ENCODE results near the gene KCNIP4. TPM values are rescaled to one million over a fixed set of nuclear protein-coding genes. Genes with fewer than 3 reads are reported as not detected.

KCNIP4 gene
- total and polyA plus RNA-seq, 2 of the 4 experiments (the other 2 are of a cell fraction), result not detected

DNA sequence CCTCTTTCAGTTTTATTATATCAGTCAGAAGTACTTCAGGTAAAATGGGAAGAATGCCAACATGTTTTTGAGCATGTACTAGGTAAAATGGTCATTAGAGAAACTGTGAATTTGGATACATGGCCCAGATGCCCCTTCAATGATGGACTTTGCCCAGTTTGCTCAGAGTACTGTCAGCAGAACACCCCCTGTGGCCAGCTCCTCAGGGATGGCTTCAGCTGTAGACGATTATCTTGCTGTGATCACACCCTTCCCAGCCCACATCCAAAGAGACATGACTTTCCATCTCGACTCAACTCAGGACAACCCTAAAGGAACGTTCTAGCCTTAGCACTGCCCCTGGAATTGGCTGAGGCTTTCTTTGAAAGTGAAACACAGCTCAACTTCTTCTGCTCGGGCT, 809.2 kb downstream of the KCNIP4 start:
- Histone ChIP-seq H3K36me3 (ENCODE audit: control insufficient read depth, insufficient read depth, low read length) (no peaks in the 10 kb centered on the region), H3K9ac (ENCODE audit: low read depth, low read length) (no peak overlapping the region), H2AFZ (replicated peaks; ENCODE audit: low read length, poor library complexity) (no peak overlapping the region), H4K91ac (ENCODE audit: insufficient read depth, low read depth, low read length) (no peak overlapping the region), H4K8ac (ENCODE audit: low read depth in 2 of 2, low read length in 2 of 2) (no peak overlapping the region), H2AK5ac (ENCODE audit: low read depth, low read length) (no peak overlapping the region), H3K4me3 (ENCODE audit: insufficient read depth, low read depth, low read length) (no peak overlapping the region), H3K14ac (replicated peaks; ENCODE audit: low read depth, low read length) (no peak overlapping the region), H2BK20ac (ENCODE audit: low read depth, low read length) (no peak overlapping the region), H4K5ac (ENCODE audit: low read depth, low read length) (no peak overlapping the region), H3K9me1 (ENCODE audit: insufficient read depth, low read length) (no peaks in the 10 kb centered on the region), H3K18ac (ENCODE audit: low read depth, low read length) (no peak overlapping the region), H3K79me1 (ENCODE audit: low read depth in 1 of 2, low read length in 2 of 2) (no peaks in the 10 kb centered on the region), H3K9me3 (ENCODE audit: control insufficient read depth, insufficient read depth, low read length) (peaks cover 13% of the 10 kb centered on the region), H2AK9ac (replicated peaks; ENCODE audit: low read depth, low read length, poor library complexity) (no peak overlapping the region), H4K20me1 (ENCODE audit: insufficient read depth, low read length) (no peaks in the 10 kb centered on the region), H3K27me3 (ENCODE audit: control insufficient read depth, insufficient read depth, low read length) (no peaks in the 10 kb centered on the region), H3K4me1 (ENCODE audit: control insufficient read depth, insufficient read depth, low read length) (no peaks in the 10 kb centered on the region), H3K56ac (ENCODE audit: extremely low read depth, insufficient read depth, low read length) (no peak overlapping the region), H3K27ac (ENCODE audit: insufficient read depth, low read length) (no peak overlapping the region), H2BK15ac (ENCODE audit: low read depth, low read length) (no peak overlapping the region), H3K4me2 (ENCODE audit: low read depth, low read length) (no peak overlapping the region), H3K4ac (ENCODE audit: low read depth, low read length) (no peak overlapping the region), H3K23ac (ENCODE audit: low read depth, low read length) (no peak overlapping the region), H2BK120ac (ENCODE audit: low read depth, low read length) (no peak overlapping the region), H2BK5ac (ENCODE audit: low read depth, low read length, poor library complexity, severe bottlenecking) (no peak overlapping the region)
- BruUV-seq (replicated peaks), result no TSS peak
- in situ Hi-C loops (cut with MboI; ENCODE audit: low sequenced_read_pairs) (no loop called here), intact Hi-C loops (cut with micrococcal nuclease) (no loop called here), dilution Hi-C loops (cut with HindIII; ENCODE audit: low sequenced_read_pairs, unreplicated experiment) (no loop called here)
- ChIA-PET CTCF (interaction anchor here (0.6 to 1.2 kb wide), 2 partner anchors 14 to 88 kb away, joined by 3 read pairs; no protein-coding TSS in a partner anchor), POLR2A (ENCODE audit: unreplicated experiment) (no interaction called here)
- TF ChIP-seq CHD1 (IDR thresholded peaks at IDR 0.05; ENCODE audit: low read depth, low read length), result no peak
- TF ChIP-seq FOS (IDR thresholded peaks at IDR 0.05; ENCODE audit: low read depth, low read length), result no peak
- TF ChIP-seq SMC3 (IDR thresholded peaks at IDR 0.05; ENCODE audit: low read depth, low read length), result no peak
- TF ChIP-seq, protein P1, sequence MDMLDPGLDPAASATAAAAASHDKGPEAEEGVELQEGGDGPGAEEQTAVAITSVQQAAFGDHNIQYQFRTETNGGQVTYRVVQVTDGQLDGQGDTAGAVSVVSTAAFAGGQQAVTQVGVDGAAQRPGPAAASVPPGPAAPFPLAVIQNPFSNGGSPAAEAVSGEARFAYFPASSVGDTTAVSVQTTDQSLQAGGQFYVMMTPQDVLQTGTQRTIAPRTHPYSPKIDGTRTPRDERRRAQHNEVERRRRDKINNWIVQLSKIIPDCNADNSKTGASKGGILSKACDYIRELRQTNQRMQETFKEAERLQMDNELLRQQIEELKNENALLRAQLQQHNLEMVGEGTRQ (IDR thresholded peaks at IDR 0.05; ENCODE audit: low read depth, low read length), result no peak
- no peak for TF ChIP-seq RAD21 (IDR thresholded peaks at IDR 0.05; ENCODE audit: low read length)
- no peak for TF ChIP-seq NFE2L2 (IDR thresholded peaks at IDR 0.05; ENCODE audit: low read depth, low read length)
- no peak for TF ChIP-seq MAFK (IDR thresholded peaks at IDR 0.05; ENCODE audit: low read depth, low read length)
- TF ChIP-seq MAZ (IDR thresholded peaks at IDR 0.05; ENCODE audit: borderline replicate concordance, low read depth, low read length), result no peak
- no peak for TF ChIP-seq BHLHE40 (IDR thresholded peaks at IDR 0.05; ENCODE audit: low read depth, low read length)
- no peak for TF ChIP-seq RCOR1 (IDR thresholded peaks at IDR 0.05; ENCODE audit: insufficient replicate concordance, low read length)
- no peak for TF ChIP-seq CEBPB (IDR thresholded peaks at IDR 0.05; ENCODE audit: low read depth, low read length)
- TF ChIP-seq, protein P2, sequence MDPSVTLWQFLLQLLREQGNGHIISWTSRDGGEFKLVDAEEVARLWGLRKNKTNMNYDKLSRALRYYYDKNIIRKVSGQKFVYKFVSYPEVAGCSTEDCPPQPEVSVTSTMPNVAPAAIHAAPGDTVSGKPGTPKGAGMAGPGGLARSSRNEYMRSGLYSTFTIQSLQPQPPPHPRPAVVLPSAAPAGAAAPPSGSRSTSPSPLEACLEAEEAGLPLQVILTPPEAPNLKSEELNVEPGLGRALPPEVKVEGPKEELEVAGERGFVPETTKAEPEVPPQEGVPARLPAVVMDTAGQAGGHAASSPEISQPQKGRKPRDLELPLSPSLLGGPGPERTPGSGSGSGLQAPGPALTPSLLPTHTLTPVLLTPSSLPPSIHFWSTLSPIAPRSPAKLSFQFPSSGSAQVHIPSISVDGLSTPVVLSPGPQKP (IDR thresholded peaks at IDR 0.05; ENCODE audit: borderline replicate concordance, low read depth, low read length), result no peak
- TF ChIP-seq, protein P3, sequence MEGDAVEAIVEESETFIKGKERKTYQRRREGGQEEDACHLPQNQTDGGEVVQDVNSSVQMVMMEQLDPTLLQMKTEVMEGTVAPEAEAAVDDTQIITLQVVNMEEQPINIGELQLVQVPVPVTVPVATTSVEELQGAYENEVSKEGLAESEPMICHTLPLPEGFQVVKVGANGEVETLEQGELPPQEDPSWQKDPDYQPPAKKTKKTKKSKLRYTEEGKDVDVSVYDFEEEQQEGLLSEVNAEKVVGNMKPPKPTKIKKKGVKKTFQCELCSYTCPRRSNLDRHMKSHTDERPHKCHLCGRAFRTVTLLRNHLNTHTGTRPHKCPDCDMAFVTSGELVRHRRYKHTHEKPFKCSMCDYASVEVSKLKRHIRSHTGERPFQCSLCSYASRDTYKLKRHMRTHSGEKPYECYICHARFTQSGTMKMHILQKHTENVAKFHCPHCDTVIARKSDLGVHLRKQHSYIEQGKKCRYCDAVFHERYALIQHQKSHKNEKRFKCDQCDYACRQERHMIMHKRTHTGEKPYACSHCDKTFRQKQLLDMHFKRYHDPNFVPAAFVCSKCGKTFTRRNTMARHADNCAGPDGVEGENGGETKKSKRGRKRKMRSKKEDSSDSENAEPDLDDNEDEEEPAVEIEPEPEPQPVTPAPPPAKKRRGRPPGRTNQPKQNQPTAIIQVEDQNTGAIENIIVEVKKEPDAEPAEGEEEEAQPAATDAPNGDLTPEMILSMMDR (conservative IDR thresholded peaks at IDR 0.05; ENCODE audit: low read depth, low read length), result no peak
- no peak for TF ChIP-seq RFX5 (IDR thresholded peaks at IDR 0.05; ENCODE audit: low read depth, low read length)
- no peak for TF ChIP-seq MXI1 (IDR thresholded peaks at IDR 0.05; ENCODE audit: borderline replicate concordance, low read depth, low read length)
- no peak for TF ChIP-seq POLR2A (IDR thresholded peaks at IDR 0.05; ENCODE audit: low read depth, low read length)
- no peak for ATAC-seq (ENCODE audit: low read depth)
- WGBS, 2 experiments (ENCODE audit: extremely low coverage in 2 of 2, insufficient read length in 1 of 2), result no CpG with 5 or more reads among the region's 4 CpGs
- DNase-seq, result no peak
